HG02943 (cell line): ENCODE results near the gene PRKCZ.

Experiments used
- ATAC-seq: cut with Tn5 transposase; IDR thresholded peaks from one replicate; pipeline ENCODE4 v1.9.1; 2021; ENCODE audit warnings: mild to moderate bottlenecking, low read depth, moderate library complexity; ENCODE audit not compliant: unreplicated experiment

Gene PRKCZ

GRCh38 chr1:2201062-2201461, 150.9 kb downstream of the PRKCZ start:
- ATAC-seq, result no peak

- ATAC-seq, result no peak
These were observed 151.9 kb downstream of the PRKCZ start for GRCh38 chr1:2202008-2202575.

- ATAC-seq, result no peak
These were observed 152.8 kb downstream of the PRKCZ start for GRCh38 chr1:2202843-2203601.

GRCh38 chr1:2203671-2204414, 153.6 kb downstream of the PRKCZ start:
- no peak for ATAC-seq

GRCh38 chr1:2204415-2205190, 154.4 kb downstream of the PRKCZ start:
- no peak for ATAC-seq

- ATAC-seq, result no peak
These were observed 155.2 kb downstream of the PRKCZ start for GRCh38 chr1:2205191-2205952.

- no peak for ATAC-seq
These were observed 156.7 kb downstream of the PRKCZ start for GRCh38 chr1:2206813-2207487.

- ATAC-seq, result no peak
These were observed 158.4 kb downstream of the PRKCZ start for GRCh38 chr1:2208309-2209239.

- ATAC-seq, result no peak
These were observed 159.3 kb downstream of the PRKCZ start for GRCh38 chr1:2209400-2210083.

GRCh38 chr1:2210084-2210653, 160.0 kb downstream of the PRKCZ start:
- no peak for ATAC-seq

- no peak for ATAC-seq
These were observed 160.6 kb downstream of the PRKCZ start for GRCh38 chr1:2210786-2211185.

- ATAC-seq, result no peak
These were observed 162.0 kb downstream of the PRKCZ start for GRCh38 chr1:2212274-2212531.

- ATAC-seq, result no peak
These were observed 162.6 kb downstream of the PRKCZ start for GRCh38 chr1:2212532-2213491.

- no peak for ATAC-seq
These were observed 163.6 kb downstream of the PRKCZ start for GRCh38 chr1:2213576-2214505.

GRCh38 chr1:2214541-2215241, 164.5 kb downstream of the PRKCZ start:
- no peak for ATAC-seq
